Lower leg skin (tissue), 3 donors: ENCODE results near the gene KDM4B.

ENCODE experiments used
- POLR2A ChIP-seq, 2 donors: fragments of 450-650 bp; IDR thresholded peaks; one replicate each; pipeline ENCODE4 v1.6.1; 2016 to 2017; ENCODE audit warnings: antibody characterized with exemption in 2 of 2, mild to moderate bottlenecking in 1 of 2, moderate library complexity in 1 of 2
- TF ChIP-seq, protein P1 (sequence below), 3 donors: fragments of 450-650 bp; IDR thresholded peaks; one replicate each; pipeline ENCODE4 v1.5.1; 2016; ENCODE audit warnings: antibody characterized with exemption in 3 of 3, mild to moderate bottlenecking in 3 of 3, moderate library complexity in 2 of 3

DNA sequence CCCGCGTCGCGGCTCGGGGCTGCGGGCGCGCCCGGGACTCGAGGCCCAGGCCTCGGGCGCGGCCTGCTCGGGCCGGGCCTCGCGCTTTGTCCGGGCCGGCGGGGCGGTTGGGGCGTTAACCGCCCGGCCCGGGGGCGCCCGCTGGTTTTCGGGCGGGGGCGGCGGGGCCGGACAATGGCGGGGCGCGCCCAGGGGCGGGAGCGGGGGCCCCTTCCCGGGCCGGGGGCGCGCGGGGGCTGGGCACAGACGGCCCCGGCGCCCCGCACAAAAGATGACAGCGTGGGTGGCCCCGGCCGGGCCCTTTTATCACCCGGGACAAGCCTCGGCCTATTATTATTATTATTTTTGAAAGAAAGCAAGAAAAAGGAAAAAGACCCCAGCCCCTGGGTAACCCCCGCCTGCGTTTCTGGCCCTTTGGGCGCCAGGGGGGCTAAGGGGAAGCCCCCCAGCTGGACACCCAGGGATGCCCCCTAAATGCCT is 419 bp downstream of the KDM4B start:
- TF ChIP-seq, protein P1, sequence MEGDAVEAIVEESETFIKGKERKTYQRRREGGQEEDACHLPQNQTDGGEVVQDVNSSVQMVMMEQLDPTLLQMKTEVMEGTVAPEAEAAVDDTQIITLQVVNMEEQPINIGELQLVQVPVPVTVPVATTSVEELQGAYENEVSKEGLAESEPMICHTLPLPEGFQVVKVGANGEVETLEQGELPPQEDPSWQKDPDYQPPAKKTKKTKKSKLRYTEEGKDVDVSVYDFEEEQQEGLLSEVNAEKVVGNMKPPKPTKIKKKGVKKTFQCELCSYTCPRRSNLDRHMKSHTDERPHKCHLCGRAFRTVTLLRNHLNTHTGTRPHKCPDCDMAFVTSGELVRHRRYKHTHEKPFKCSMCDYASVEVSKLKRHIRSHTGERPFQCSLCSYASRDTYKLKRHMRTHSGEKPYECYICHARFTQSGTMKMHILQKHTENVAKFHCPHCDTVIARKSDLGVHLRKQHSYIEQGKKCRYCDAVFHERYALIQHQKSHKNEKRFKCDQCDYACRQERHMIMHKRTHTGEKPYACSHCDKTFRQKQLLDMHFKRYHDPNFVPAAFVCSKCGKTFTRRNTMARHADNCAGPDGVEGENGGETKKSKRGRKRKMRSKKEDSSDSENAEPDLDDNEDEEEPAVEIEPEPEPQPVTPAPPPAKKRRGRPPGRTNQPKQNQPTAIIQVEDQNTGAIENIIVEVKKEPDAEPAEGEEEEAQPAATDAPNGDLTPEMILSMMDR (IDR thresholded peaks at IDR 0.05) = no peak
- no peak for TF ChIP-seq POLR2A (IDR thresholded peaks at IDR 0.05)
